Fibroblast of peridontal ligament (primary cell): ENCODE measurements around the gene ATMIN.

Experiments
- DNase-seq: peaks from one replicate; pipeline ENCODE4 v3.0.0-alpha.2; 2010; ENCODE audit errors: extremely low read depth

Gene ATMIN

GRCh38 chr16:81035398-81035974 lies at the start of gene ATMIN:
Gene ATMIN, plus strand, starts transcription at chr16:81035842. Its CDS starts 29 bp downstream, at chr16:81035871.
- peak; percentile 66 for DNase-seq

- DNase-seq, result no peak
Observed at GRCh38 chr16:80986557-80986956, 49.1 kb upstream of the ATMIN start.

- no peak for DNase-seq
Observed at GRCh38 chr16:80988756-80989155, 46.9 kb upstream of the ATMIN start.

- peak; percentile 58 for DNase-seq
Observed at GRCh38 chr16:80989801-80990200, 45.8 kb upstream of the ATMIN start.

GRCh38 chr16:80990577-80990976 lies 45.1 kb upstream of the ATMIN start:
- no peak for DNase-seq

GRCh38 chr16:80990978-80991377 lies 44.7 kb upstream of the ATMIN start:
- DNase-seq, result no peak

GRCh38 chr16:80991792-80992430 lies 43.7 kb upstream of the ATMIN start:
- DNase-seq, result no peak

GRCh38 chr16:80992676-80993293 lies 42.9 kb upstream of the ATMIN start:
- DNase-seq, result no peak

GRCh38 chr16:80993307-80993706 lies 42.3 kb upstream of the ATMIN start:
- peak; percentile 91 for DNase-seq

GRCh38 chr16:80993834-80994233 lies 41.8 kb upstream of the ATMIN start:
- no peak for DNase-seq

GRCh38 chr16:80994451-80994850 lies 41.2 kb upstream of the ATMIN start:
- DNase-seq, result peak; percentile 36

- DNase-seq, result no peak
Observed at GRCh38 chr16:80996688-80997138, 38.9 kb upstream of the ATMIN start.

GRCh38 chr16:80997139-80997798 lies 38.4 kb upstream of the ATMIN start:
- peak; percentile 30 for DNase-seq

GRCh38 chr16:80997964-80998620 lies 37.5 kb upstream of the ATMIN start:
- DNase-seq, result no peak

- no peak for DNase-seq
Observed at GRCh38 chr16:81000873-81001272, 34.8 kb upstream of the ATMIN start.

- DNase-seq, result no peak
Observed at GRCh38 chr16:81001330-81001729, 34.3 kb upstream of the ATMIN start.

GRCh38 chr16:81003064-81003463 lies 32.6 kb upstream of the ATMIN start:
- DNase-seq, result no peak

GRCh38 chr16:81003610-81004460 lies 31.8 kb upstream of the ATMIN start:
- peak; percentile 56 for DNase-seq

- DNase-seq, result peak; percentile 85
Observed at GRCh38 chr16:81004646-81005353, 30.8 kb upstream of the ATMIN start.

GRCh38 chr16:81005610-81006161 lies 30.0 kb upstream of the ATMIN start:
- peak; percentile 37 for DNase-seq
